GM21825 (cell line): ENCODE results near the gene ZBTB37.
"Not testable (repeated sequence)": the region's sequence is repeated elsewhere in the genome, so short reads cannot be mapped to it uniquely, and the experiment has no call there.

Source experiments
- ATAC-seq: cut with Tn5 transposase; IDR thresholded peaks from one replicate; pipeline ENCODE4 v1.9.1; 2021; ENCODE audit warnings: mild to moderate bottlenecking, moderate library complexity; ENCODE audit not compliant: unreplicated experiment

ZBTB37 gene

GRCh38 chr1:173900992-173901391, 32.8 kb downstream of the ZBTB37 start:
- ATAC-seq: no peak

GRCh38 chr1:173903827-173904531, 35.8 kb downstream of the ZBTB37 start:
- no peak for ATAC-seq

DNA sequence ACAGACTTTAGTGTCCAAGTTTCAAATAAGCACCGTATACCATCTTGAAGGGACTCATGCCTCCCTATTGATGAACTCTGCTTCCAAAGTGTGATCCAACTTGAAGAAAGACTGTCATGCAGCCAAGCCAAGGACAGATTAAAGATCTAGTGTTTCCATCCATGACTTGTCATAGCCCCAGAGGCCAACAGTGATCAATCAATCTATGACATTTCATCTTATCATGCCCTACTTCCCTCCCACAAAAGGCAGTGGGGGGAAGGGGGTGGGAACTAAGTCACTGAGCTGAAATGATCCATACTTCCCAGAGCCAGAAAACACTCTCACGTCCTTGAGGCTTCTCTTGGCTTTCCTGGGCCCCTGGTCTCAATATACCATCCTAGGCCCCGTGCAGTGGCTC, 44.9 kb downstream of the ZBTB37 start:
- ATAC-seq: no peak

DNA sequence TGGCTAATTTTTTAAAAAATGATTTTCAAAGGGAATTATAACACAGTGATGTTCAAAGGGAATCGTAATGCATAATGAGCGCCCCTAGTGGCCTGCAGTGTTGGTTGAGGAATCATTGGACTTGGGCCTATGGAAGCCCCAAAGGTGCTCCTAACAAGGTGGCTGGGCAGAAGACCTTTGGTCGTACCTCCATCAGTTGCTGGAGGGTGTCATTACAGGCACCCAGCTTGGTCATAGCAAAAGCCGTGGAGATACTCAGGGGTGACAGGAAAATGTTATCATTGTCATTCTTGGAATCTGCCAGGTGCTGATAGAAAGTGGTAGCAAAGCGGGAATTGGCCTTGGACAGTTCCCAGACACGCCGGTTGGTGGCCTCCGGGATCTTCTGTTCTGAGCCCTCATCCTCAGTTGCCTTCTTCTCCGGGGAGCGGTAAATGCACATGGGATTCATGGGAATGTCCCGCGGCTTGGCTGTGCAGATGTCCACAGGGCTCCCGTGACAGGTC, 46.2 kb downstream of the ZBTB37 start:
- no peak for ATAC-seq

GRCh38 chr1:173915596-173915995, 47.4 kb downstream of the ZBTB37 start:
- no peak for ATAC-seq

- no peak for ATAC-seq
These were observed 48.5 kb downstream of the ZBTB37 start for GRCh38 chr1:173916667-173917066.

DNA sequence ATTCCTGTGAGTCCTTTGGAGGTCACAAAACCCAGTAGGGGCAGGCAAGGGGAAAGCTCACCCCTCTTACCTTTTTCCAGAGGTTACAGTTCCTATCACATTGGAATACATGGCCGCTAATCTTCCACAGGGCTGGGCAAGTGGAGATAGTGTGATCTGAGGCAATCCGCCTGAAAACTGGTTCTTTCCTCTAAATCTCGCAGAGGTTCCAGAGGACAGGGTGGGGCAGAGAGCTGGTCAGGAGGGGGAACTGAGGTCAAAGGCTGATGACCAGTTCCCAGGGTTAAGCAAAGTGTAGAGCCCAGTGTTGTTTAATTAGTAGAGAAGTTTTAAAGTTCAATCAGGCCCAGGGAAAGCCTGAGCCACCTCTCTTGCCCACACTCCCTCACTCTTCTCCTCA, 49.0 kb downstream of the ZBTB37 start, which contains the start of gene SERPINC1:
Gene SERPINC1, minus strand, starts transcription at position 179 of the 400 bp plus-strand sequence. Its CDS starts 68 bp downstream, at position 111.
- no peak for ATAC-seq

GRCh38 chr1:173917635-173918493, 49.7 kb downstream of the ZBTB37 start:
- ATAC-seq: no peak

DNA sequence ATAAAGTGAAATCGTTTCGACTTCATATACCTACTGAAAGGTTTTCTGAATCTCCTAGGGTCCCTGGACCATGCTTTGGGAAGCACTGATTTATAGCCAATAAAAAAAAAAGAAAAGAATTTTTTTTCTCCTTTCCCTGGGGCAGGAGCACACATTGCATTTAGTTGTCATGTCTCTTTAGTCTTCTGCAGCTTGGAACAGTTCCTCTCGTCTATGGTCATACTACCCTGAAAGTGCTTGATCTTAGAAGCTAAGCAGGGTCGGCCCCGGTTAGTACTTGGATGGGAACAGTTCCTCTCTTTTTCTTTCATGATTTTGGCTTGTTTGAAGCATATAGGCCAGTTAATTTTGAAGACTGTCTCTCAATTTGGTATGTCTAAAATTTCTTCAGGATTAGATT, 52.7 kb downstream of the ZBTB37 start:
- no peak for ATAC-seq

DNA sequence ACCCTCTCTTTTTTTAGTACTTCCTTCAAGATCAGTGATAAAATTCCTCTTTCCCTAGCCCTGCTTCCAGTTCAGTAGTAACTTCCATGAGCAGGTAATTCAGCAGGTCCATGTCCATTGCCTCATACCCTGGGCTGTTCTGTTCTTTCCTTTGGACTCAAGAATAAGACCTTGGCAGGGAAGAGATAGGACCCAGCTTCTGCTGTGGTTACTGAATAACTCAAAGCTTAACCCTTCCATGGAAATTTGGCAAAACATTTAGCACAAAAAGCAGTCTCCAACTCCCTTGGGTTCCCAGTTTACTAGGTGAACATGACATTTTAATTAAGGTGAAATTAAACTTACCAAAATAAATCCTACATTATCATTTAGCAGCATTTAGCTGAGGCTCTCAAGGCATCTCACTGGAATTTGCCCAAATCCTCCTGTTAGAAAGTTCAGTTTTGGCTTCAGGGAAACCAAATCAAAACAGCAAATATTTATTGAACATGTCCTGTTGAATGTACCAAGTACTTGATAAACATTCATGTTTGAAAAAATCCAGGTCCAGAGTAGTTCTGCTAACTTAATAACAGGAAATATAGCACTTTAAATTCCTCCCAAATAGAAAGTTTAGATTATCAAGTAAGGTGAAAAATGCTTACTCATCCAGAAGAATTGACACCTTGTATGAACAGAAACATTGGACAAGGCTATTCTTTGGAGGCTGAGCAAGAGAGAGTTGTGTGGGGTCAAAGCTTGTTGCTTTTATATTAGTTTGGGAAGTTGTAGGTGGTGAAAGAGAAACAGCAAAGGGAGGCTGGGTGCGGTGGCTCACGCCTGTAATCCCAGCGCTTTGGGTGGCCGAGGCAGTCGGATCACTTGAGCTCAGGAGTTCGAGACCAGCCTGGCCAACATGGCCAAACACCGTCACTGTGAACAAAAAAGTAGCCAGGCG, 57.4 kb downstream of the ZBTB37 start:
- ATAC-seq: no peak

DNA sequence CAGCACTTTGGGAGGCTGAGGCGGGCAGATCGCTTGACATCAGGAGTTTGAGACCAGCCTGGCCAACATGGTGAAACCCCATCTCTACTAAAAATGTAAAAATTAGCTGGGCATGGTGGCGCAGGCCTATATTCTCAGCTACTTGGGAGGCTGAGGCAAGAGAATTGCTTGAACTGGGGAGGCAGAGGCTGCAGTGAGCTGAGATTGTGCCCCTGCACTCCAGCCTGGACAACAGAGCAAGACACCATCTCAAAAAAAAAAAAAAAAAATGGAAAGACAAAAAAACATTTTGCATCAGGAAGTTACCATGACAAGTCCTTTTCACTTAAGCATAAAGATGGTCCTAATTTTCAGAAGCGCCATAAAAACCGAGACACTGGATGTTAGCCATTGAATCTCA, 62.4 kb downstream of the ZBTB37 start:
- not testable (repeated sequence) for ATAC-seq

DNA sequence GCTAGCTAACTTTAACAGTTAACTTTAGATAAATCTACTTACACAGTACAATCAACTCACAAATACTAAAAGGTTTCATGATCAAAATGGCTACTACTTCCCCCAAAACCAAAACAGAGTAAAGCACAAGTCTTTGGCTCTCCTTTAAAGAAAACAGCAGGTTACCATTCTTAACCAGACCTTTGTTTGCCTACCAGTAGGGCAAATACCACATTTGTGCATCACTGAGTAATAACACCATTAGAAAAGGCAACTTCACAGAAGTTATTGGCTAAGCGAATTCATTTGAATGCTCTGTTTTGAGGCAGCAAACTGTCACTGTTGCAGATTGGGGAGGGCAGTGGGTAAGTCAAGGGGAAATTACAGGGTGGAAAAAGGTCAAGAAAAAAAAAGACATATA, 66.3 kb downstream of the ZBTB37 start:
- no peak for ATAC-seq

DNA sequence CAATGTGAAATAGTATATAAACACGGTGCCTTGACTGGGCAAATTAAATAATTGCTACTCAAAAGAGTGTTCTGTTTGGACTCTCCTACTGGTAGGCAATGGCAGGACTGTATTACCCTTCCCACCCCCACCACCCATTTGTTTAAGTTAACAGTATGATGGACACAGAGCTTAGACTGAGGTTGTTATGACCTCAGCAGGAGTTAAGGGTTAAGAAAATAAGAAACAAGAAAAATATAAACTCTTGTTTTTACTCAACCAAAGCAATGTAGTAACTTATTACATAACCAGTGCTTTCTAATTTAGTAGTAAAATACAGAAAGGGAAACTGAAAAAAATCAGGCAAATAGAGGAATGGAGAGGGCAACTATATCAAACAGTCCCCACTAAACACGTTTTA, 68.9 kb downstream of the ZBTB37 start:
- no peak for ATAC-seq

DNA sequence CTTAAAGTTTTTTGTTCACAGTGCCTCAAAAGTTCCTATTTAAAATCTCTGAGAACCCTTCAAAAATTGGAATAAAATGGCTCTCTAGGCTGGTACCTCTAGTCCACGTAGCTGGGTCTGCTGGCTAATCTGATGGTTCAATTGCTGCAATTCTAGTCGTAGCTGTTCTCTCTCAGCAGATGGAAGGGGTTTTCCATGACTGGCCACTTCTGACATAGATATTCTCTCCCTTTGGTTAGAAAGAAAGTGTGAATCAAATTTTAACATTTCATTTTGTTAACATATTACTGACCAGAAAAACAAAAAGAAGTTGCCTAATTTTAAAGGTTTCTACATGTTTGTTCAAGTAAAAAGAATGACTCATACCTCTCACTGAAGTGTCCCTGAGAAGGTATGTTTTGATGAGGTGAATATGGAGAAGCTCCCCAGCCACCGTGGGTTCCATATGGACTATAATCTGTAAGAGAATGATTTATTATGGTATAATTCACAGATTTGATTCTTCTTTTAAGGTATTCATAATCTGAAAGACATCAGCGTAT, 78.3 kb downstream of the ZBTB37 start:
- ATAC-seq: no peak

DNA sequence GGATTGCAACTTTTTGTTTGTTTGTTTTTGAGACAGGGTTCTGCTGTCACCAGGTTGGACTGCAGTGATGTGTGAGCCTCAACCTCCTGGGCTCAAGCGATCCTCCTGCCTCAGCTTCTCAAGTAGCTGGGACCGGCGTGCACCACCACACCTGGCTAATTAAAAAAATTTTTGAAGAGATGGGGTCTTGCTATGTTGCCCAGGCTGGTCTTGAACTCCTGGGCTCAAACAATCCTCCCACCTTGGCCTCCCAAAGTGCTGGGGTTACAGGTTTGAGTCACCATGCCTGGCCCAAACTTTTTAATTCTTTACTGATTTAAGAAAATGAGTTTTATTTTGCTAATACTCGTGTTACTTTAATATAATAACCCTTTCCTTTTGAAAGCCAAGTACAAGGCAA, 80.4 kb downstream of the ZBTB37 start:
- ATAC-seq: no peak
